Mononuclear cell (primary cell): ENCODE data around the gene PITPNC1. TPM values are rescaled to one million over a fixed set of nuclear protein-coding genes. Genes with fewer than 3 reads are reported as not detected.
"Not testable (repeated sequence)": the region's sequence is repeated elsewhere in the genome, so short reads cannot be mapped to it uniquely, and the experiment has no call there.

Experiments used
- H3K27me3 ChIP-seq: 2 replicates; pipeline ENCODE4 v1.6.0; 2011; ENCODE audit warnings: low read length, control low read depth; ENCODE audit not compliant: insufficient read depth
- H3K4me1 ChIP-seq: 2 replicates; pipeline ENCODE4 v1.5.1; 2011; ENCODE audit warnings: mild to moderate bottlenecking, low read length, control low read depth; ENCODE audit not compliant: insufficient read depth
- H3K4me3 ChIP-seq: 2 replicates; pipeline ENCODE4 v1.5.1; 2011; ENCODE audit warnings: mild to moderate bottlenecking, low read length, moderate library complexity
- H3K9me3 ChIP-seq: 2 replicates; pipeline ENCODE4 v1.5.1; 2011; ENCODE audit warnings: low read depth, mild to moderate bottlenecking, control low read depth, low read length
- total RNA-seq: library from RNA; depleted of rRNA; stranded (reverse); fragments of >200 nt; gene quantifications from one replicate; pipeline ENCODE4 v1.2.3, GENCODE V29; 2012

PITPNC1 gene
- total RNA-seq, 1 donor, result 52.8 TPM

DNA sequence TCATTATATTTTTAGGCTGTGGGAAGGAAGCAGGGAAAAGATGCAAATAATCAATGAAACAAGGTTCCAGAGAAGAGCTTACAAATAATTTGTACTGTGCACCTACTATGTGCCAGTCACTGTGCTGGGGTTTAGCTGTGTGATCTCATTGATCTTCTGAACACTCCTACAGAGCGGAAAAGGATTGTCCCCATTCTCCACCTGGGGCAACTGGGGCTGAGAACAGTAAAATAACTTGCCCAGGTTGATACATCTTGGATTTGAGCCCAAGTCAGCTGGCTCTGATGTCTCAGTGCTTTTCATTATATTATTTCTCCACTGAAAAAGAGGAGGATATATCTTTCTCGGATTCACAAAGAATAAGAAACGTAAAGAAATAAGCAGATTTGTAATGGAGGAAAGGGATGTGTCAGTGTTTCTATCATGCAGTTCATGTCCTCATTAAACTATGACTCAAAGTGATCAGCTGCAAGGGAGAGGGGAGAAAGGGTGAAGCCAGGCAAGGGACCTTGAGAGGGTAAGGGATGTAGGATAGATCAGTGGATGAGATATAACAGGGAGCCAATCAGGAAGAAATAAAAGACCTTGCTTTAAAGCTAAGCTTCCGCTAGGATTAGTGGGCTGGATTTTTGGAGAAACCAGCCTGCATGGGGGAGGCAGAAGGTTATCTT is 197.0 kb downstream of the PITPNC1 start:
- H3K27me3 ChIP-seq, result no peaks in the 10 kb centered on the region
- H3K4me3 ChIP-seq, result no peak overlapping the region
- peaks cover 15% of the 10 kb centered on the region for H3K4me1 ChIP-seq
- no peaks in the 10 kb centered on the region for H3K9me3 ChIP-seq

- H3K27me3 ChIP-seq, result no peaks in the 10 kb centered on the region
These were observed 197.7 kb downstream of the PITPNC1 start for GRCh38 chr17:67574658-67575293.

GRCh38 chr17:67575325-67575724 is 198.2 kb downstream of the PITPNC1 start:
- H3K27me3 ChIP-seq, result no peaks in the 10 kb centered on the region
- H3K4me3 ChIP-seq, result no peak overlapping the region
- H3K4me1 ChIP-seq, result peaks cover 3% of the 10 kb centered on the region
- no peaks in the 10 kb centered on the region for H3K9me3 ChIP-seq

More at GRCh38 chr17:67574658-67575293, 197.7 kb downstream of the PITPNC1 start:
- Histone ChIP-seq H3K4me1 (peaks cover 9% of the 10 kb centered on the region), H3K4me3 (no peak overlapping the region), H3K9me3 (no peaks in the 10 kb centered on the region)

DNA sequence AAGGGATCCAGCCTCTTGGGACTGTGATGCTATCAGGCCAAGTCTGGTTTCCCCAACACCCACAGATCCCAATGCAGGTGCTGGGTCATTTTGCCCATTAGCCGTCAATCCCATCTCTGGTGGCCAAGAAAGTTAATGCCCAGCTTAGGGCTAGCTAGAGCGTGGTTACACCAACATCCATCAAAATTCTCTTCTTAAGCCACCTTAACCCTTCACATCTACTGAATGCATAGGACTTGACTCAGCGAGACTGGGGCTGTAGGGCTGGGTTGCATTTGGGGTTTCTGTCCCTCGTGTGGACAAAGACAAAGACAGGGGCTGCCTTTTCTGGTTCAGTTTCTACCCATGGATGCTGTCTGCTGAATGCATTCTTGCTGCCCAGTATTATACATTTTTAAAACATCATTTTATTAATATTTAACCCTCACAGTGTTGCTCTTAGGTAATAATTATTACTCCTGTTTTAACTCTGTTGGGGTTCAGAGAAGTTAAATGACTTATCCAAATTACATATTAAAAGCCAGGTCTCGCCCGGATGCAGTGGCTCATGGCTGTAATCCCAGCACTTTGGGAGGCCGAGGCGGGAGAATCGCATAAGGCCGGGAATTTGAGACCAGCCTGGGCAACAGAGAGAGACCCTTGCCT is 199.5 kb downstream of the PITPNC1 start:
- no peaks in the 10 kb centered on the region for H3K9me3 ChIP-seq
- no peak overlapping the region for H3K4me3 ChIP-seq
- H3K4me1 ChIP-seq, result no peaks in the 10 kb centered on the region
- no peaks in the 10 kb centered on the region for H3K27me3 ChIP-seq

- no peaks in the 10 kb centered on the region for H3K4me1 ChIP-seq
- no peaks in the 10 kb centered on the region for H3K9me3 ChIP-seq
- H3K4me3 ChIP-seq, result no peak overlapping the region
- no peaks in the 10 kb centered on the region for H3K27me3 ChIP-seq
These were observed 200.5 kb downstream of the PITPNC1 start for GRCh38 chr17:67577429-67578141.

DNA sequence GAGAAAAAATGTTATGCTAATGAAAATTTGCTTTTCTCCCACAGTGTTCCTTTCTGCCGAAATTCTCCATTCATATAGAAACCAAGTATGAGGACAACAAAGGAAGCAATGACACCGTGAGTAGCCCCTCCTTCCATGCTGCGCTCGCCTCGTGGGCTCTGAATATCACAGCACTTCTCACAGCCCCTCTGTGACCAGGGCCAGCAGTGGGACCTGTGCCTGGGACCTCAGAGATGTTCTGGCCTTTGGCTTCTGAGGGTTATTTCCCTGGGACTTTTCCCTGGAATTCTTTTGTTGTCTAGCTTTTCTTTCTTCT is 201.0 kb downstream of the PITPNC1 start:
- Histone ChIP-seq H3K4me1 (no peaks in the 10 kb centered on the region), H3K4me3 (no peak overlapping the region), H3K27me3 (no peaks in the 10 kb centered on the region), H3K9me3 (no peaks in the 10 kb centered on the region)

DNA sequence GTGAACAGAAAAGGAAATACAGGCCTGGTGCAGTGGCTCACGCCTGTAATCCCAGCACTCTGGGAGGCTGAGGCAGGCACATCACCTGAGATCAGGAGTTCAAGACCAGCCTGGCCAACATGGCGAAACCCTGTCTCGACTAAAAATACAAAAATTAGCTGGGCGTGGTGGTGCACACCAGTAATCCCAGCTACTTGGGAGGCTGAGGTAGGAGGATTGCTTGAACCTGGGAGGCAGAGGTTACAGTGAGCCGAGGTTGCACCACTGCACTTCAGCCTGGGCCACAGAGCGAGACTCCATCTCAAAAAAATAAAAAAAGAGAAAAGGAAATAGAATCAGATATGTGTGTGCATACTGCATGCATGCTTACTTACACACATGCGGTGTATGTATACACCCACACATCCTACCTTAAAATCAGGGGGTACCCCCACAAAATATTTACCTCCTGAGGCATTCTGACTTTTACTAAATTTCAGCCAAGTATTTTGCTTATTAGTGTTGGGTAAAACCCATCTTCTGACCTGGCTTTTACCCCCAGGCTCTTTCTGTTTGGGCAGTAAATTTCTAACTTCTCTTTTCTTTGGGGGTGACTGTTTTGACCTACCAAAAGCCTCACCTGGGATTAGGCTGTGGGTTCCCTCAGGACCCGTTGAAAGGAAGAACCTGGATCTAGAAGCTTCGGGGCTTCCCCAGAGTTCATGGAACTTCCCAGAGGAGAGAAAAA is 201.8 kb downstream of the PITPNC1 start:
- not testable (repeated sequence) for H3K4me3 ChIP-seq, H3K9me3 ChIP-seq, H3K27me3 ChIP-seq, H3K4me1 ChIP-seq

GRCh38 chr17:67582673-67583081 is 205.6 kb downstream of the PITPNC1 start:
- H3K4me3 ChIP-seq, result no peak overlapping the region
- H3K9me3 ChIP-seq, result no peaks in the 10 kb centered on the region
- H3K27me3 ChIP-seq, result no peaks in the 10 kb centered on the region
- no peaks in the 10 kb centered on the region for H3K4me1 ChIP-seq

DNA sequence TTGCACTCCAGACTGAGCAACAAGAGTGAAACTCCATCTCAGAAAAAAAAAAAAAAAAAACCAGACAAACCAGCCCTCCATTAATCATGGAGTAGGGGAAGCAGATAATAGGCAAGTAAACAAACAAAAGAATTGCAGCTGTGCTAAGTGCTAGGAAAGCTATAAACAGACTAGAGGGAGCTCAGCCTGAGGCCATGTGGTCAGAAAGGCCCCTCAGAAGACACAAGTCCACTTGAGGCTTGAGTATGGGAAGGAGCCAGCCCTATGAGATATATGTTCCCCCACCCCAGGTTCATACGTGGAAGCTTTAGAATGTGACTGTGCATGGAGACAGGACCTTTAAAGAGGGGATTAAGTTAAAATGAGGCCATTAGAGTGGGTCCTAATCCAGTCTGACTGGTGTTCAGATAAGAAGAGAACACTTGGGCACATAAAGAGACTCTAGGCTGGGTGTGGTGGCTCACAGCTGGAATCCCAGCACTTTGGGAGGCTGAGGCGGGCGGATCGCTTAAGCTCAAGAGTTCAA is 208.1 kb downstream of the PITPNC1 start:
- Histone ChIP-seq H3K4me3 (no peak overlapping the region), H3K4me1 (no peaks in the 10 kb centered on the region)

DNA sequence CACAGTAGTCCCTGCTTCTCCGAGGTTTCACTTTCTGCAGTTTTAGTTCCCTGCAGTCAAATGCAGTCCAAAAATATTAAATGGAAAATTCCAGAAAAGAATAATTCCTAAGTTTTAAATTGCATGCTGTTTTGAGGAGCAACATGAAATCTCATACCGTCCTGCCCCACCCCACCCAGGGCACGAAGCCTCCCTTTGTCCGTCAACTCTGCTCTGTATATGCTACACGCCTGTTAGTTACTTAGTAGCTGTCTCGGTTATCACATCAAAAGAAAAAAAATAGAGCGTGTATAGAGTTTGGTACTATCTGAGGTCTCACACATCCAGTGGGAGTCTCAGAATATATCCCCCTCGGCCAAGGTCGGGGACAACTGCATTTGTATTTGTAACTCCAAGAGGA is 211.2 kb downstream of the PITPNC1 start:
- Histone ChIP-seq H3K27me3 (no peaks in the 10 kb centered on the region), H3K4me1 (no peaks in the 10 kb centered on the region), H3K4me3 (no peak overlapping the region), H3K9me3 (no peaks in the 10 kb centered on the region)

More for the DNA sequence above, 208.1 kb downstream of the PITPNC1 start:
- no peaks in the 10 kb centered on the region for H3K9me3 ChIP-seq
- H3K27me3 ChIP-seq, result no peaks in the 10 kb centered on the region

DNA sequence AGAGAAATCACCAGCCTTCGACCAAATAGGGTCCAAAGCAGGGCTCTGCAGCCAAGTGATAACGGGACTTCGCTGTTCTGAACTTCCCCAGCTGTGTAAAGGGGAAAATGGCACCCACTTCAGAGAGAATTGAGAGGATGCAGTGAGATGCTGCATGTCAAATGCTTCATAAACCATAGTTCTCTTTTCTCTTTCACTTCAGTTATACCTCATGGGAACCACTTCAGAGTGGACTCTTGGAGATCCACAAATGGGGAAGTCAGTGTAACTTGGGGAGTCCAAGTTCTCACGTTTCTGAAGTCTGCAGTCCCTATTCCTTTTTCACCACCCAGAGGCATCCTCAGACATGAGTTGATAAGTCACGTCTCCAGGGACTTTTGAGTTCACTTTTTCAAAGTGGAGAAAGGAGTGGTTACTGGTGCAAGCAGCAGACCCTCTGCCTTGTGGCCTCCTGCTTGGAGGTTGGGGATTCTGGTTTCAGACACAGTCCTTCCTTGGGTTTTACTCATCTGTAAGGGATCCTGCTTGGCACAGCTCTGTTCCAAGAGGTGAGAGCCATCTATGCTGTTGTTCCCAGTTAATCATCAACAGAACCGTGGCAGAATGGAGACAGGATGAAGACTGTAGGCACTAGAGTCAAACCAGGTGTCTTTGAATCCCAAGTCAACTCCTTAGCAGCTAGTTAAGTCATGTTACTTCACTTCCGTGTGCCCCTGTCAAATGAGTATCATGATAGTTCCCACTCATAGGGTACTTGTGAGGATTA is 217.2 kb downstream of the PITPNC1 start:
- no peak overlapping the region for H3K4me3 ChIP-seq
- no peaks in the 10 kb centered on the region for H3K9me3 ChIP-seq
- H3K27me3 ChIP-seq, result no peaks in the 10 kb centered on the region
- no peaks in the 10 kb centered on the region for H3K4me1 ChIP-seq

DNA sequence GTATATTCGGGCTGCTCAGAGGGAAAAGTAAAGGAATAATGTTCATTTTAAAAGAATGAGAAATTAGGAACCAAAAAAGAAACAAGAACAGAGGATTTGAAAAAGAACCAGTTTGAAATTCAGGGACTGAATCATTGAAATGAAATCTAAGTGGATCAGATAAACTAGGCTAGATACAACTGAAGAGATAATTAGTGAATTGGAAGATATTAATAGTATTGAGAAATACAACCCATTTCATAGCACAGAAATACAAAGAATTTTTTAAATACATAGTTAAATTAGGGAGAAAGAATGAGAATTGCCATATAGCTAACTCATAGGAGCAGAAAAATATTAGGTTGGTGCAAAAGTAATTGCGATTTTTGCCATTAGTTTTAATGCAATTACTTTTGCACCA is 223.3 kb downstream of the PITPNC1 start:
- Histone ChIP-seq H3K4me1 (no peaks in the 10 kb centered on the region), H3K4me3 (no peak overlapping the region), H3K27me3 (no peaks in the 10 kb centered on the region), H3K9me3 (no peaks in the 10 kb centered on the region)

DNA sequence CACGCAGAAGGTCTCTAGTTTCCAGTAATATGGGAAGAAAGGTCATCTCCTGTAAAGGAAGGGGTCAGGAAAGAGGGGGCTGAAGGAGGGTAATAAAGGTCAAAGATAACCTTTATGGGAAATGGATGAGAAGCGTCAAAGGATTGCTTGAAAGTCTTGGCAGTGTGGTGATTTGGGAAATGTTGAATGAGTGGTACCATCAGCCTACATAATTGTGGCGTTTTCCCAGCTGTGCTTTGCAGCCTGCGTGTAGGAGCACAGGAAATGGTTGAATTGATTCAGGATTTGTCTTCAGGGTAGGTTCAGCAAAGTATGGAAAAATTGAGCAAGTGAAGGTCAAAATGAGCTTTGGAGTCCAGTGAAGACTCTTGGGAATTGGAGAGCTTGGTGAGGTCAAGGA is 224.8 kb downstream of the PITPNC1 start:
- Histone ChIP-seq H3K9me3 (no peaks in the 10 kb centered on the region), H3K4me3 (no peak overlapping the region), H3K27me3 (no peaks in the 10 kb centered on the region), H3K4me1 (no peaks in the 10 kb centered on the region)

DNA sequence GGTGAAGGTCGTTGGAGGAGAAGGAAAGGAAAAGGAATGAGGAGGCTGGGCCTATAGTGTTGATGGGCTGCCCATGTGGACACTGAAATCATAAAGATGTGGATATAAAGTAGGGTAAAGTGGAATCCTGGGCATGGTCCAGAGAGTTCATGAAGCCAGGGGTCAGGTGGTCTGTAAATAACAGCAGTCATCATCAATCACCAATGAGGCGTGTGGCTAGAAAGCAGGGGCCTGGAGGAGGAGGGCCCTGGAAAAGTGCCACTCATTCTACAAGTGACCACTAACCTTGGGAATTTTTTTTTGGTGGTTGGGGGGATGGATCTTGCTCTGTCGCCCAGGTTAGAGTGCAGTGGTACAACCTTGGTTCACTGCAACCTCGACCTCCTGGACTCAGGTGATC is 225.4 kb downstream of the PITPNC1 start:
- no peaks in the 10 kb centered on the region for H3K4me1 ChIP-seq
- H3K4me3 ChIP-seq, result no peak overlapping the region
- no peaks in the 10 kb centered on the region for H3K27me3 ChIP-seq
- no peaks in the 10 kb centered on the region for H3K9me3 ChIP-seq
